ENCODE data around the gene GNAT1. TPM values are rescaled to one million over a fixed set of nuclear protein-coding genes. Genes with fewer than 3 reads are reported as not detected.
"Not testable (repeated sequence)": the region's sequence is repeated elsewhere in the genome, so short reads cannot be mapped to it uniquely, and the experiment has no call there.

GNAT1 gene
- polyA plus RNA-seq, 2 of the 4 experiments (the other 2 are of a cell fraction) = not detected

DNA sequence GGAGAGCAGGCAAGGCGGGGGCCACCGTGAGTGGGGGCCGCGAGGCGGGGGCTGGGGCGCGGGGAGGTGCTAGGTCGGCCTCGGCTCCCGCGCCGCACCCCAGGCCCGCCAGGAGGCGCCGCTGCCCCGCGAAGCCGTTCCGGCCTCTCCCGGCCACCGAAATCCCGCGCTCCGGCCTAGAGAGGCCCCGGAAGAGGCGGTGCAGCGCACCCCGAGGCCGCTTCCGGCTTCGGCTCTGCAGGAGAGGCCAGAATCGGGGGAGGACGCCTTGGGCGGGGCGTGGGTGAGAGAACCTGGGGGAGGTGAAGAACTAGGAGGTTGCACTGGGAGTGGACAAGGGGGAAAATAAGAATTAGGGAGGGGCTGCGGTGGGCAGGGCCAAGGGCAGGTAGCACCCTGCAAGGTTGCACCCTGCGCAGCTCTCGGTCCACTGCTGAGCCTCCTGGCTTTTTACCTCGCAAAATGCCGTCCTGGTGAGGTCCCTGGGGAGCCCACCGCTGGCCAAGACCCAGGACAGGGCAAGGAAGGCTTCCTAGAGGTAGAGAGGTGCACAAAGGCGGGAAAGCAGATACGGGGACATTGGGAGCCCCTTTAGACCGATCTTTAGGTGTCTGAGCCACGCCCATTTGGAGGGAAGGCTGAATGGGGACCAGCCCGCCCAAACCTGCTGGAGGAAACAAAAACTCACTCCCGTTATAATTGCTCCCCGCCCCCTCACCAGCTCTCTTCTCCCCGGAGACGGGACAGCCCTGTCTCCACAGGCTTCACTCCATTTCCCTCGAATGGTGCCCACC lies 36.2 kb downstream of the GNAT1 start (continued):
- TF ChIP-seq FOSL2 (IDR thresholded peaks at IDR 0.05) = no peak
- TF ChIP-seq FOSL2 (CRISPR knock-in tag; IDR thresholded peaks at IDR 0.05) = no peak
- TF ChIP-seq, protein P1, sequence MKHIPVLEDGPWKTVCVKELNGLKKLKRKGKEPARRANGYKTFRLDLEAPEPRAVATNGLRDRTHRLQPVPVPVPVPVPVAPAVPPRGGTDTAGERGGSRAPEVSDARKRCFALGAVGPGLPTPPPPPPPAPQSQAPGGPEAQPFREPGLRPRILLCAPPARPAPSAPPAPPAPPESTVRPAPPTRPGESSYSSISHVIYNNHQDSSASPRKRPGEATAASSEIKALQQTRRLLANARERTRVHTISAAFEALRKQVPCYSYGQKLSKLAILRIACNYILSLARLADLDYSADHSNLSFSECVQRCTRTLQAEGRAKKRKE (CRISPR knock-in tag; IDR thresholded peaks at IDR 0.05; ENCODE audit: low read depth) = no peak
- TF ChIP-seq, protein P2, sequence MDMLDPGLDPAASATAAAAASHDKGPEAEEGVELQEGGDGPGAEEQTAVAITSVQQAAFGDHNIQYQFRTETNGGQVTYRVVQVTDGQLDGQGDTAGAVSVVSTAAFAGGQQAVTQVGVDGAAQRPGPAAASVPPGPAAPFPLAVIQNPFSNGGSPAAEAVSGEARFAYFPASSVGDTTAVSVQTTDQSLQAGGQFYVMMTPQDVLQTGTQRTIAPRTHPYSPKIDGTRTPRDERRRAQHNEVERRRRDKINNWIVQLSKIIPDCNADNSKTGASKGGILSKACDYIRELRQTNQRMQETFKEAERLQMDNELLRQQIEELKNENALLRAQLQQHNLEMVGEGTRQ (IDR thresholded peaks at IDR 0.05) = no peak
- no peak for TF ChIP-seq KDM1A (IDR thresholded peaks at IDR 0.05; ENCODE audit: low read depth)
- TF ChIP-seq HOXB13 (CRISPR knock-in tag; IDR thresholded peaks at IDR 0.05; ENCODE audit: low read depth) = no peak
- no peak for TF ChIP-seq CHD4 (IDR thresholded peaks at IDR 0.05; ENCODE audit: borderline replicate concordance)
- TF ChIP-seq NFE2L2 (conservative IDR thresholded peaks at IDR 0.05; ENCODE audit: low read length) = no peak
- TF ChIP-seq, protein P3, sequence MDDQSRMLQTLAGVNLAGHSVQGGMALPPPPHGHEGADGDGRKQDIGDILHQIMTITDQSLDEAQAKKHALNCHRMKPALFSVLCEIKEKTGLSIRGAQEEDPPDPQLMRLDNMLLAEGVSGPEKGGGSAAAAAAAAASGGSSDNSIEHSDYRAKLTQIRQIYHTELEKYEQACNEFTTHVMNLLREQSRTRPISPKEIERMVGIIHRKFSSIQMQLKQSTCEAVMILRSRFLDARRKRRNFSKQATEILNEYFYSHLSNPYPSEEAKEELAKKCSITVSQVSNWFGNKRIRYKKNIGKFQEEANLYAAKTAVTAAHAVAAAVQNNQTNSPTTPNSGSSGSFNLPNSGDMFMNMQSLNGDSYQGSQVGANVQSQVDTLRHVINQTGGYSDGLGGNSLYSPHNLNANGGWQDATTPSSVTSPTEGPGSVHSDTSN (IDR thresholded peaks at IDR 0.05) = no peak
- no peak for TF ChIP-seq ZC3H11A (IDR thresholded peaks at IDR 0.05)
- TF ChIP-seq HEYL (CRISPR knock-in tag; IDR thresholded peaks at IDR 0.05) = no peak
- no peak for TF ChIP-seq POLR2AphosphoS2 (conservative IDR thresholded peaks at IDR 0.05; ENCODE audit: low read length)
- no peak for TF ChIP-seq FOSB (CRISPR knock-in tag; IDR thresholded peaks at IDR 0.05)
- TF ChIP-seq CBX8 (IDR thresholded peaks at IDR 0.05) = no peak
- TF ChIP-seq, protein P4, sequence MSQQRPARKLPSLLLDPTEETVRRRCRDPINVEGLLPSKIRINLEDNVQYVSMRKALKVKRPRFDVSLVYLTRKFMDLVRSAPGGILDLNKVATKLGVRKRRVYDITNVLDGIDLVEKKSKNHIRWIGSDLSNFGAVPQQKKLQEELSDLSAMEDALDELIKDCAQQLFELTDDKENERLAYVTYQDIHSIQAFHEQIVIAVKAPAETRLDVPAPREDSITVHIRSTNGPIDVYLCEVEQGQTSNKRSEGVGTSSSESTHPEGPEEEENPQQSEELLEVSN (IDR thresholded peaks at IDR 0.05; ENCODE audit: borderline replicate concordance, low read depth) = 0 out of 2 replicates have a peak, but pooled peaks have one; percentile 32
- TF ChIP-seq CBX2 (IDR thresholded peaks at IDR 0.05; ENCODE audit: borderline replicate concordance, low read depth) = no peak
- no peak for TF ChIP-seq NPAS2 (CRISPR knock-in tag; IDR thresholded peaks at IDR 0.05; ENCODE audit: borderline replicate concordance)
- no peak for TF ChIP-seq CEBPB (IDR thresholded peaks at IDR 0.05)
- TF ChIP-seq, protein P5, sequence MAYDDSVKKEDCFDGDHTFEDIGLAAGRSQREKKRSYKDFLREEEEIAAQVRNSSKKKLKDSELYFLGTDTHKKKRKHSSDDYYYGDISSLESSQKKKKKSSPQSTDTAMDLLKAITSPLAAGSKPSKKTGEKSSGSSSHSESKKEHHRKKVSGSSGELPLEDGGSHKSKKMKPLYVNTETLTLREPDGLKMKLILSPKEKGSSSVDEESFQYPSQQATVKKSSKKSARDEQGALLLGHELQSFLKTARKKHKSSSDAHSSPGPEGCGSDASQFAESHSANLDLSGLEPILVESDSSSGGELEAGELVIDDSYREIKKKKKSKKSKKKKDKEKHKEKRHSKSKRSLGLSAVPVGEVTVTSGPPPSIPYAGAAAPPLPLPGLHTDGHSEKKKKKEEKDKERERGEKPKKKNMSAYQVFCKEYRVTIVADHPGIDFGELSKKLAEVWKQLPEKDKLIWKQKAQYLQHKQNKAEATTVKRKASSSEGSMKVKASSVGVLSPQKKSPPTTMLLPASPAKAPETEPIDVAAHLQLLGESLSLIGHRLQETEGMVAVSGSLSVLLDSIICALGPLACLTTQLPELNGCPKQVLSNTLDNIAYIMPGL (CRISPR knock-in tag; IDR thresholded peaks at IDR 0.05; ENCODE audit: borderline replicate concordance) = no peak
- no peak for TF ChIP-seq EHMT2 (IDR thresholded peaks at IDR 0.05; ENCODE audit: low read depth)
- TF ChIP-seq, protein P6, sequence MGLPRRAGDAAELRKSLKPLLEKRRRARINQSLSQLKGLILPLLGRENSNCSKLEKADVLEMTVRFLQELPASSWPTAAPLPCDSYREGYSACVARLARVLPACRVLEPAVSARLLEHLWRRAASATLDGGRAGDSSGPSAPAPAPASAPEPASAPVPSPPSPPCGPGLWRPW (IDR thresholded peaks at IDR 0.05) = no peak
- TF ChIP-seq RFX5 (IDR thresholded peaks at IDR 0.05) = no peak
- TF ChIP-seq EP300 (IDR thresholded peaks at IDR 0.05) = no peak

DNA sequence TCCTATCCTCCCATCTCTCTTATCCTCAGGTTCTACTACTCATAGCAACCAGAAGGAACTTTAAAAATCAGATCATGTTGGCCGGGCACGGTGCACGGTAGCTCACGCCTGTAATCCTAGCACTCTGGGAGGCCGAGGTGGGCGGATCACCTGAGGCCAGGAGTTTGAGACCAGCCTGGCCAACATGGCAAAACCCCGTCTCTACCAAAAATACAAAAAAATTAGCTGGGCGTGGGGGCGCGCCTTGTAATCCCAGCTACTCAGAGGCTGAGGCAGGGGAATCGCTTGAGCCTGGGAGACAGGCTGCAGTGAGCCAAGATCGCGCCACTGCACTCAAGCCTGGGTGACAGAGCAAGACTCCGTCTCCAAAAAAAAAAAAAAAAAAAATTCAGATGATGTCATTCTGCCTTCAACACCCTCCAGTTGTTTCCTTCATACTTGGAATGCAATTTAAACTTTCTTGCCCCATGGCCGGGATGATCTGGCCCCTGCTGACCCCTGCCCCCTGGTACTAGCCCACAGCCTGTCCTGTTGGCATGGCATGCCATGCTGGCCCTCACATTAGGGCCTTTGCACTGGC lies 36.9 kb downstream of the GNAT1 start:
- not testable (repeated sequence) for H3K9me3 ChIP-seq; FAIRE-seq; ATAC-seq; H3K4me1 ChIP-seq; DNase-seq (ENCODE audit: low read depth in 1 of 2, low spot score in 1 of 2)
- peak overlapping the region; percentile 86 for H3K4me2 ChIP-seq
- ChIA-PET CTCF (interaction anchor here (0.6 to 25.9 kb wide), 11 partner anchors 10 to 198 kb away, joined by 3 to 550 read pairs (median 55); partner anchors contain the start of genes GNAI2, GNAT1, LSMEM2 and SEMA3B), POLR2A (interaction anchor here (2.4 kb wide), 1 partner anchor 18 kb away, joined by 11 read pairs; no protein-coding TSS in a partner anchor)
- 71% methylated on average over 15 of the region's 15 CpGs for WGBS (ENCODE audit: missing lambda C conversion rate)
- peak overlapping the region; percentile 59 for H3K4me3 ChIP-seq
- H3K27ac ChIP-seq = peak overlapping the region; percentile 80 to 97
